ENCODE data around the gene POC1B.

Gene POC1B

GRCh38 chr12:89539426-89540223 is 13.8 kb upstream of the POC1B start:
- no peak for DNase-seq (ENCODE audit: low spot score)

- no peak for DNase-seq (ENCODE audit: low spot score)
These were observed 13.1 kb upstream of the POC1B start for GRCh38 chr12:89538897-89539296.

- DNase-seq (ENCODE audit: low spot score): no peak
These were observed 11.5 kb upstream of the POC1B start for GRCh38 chr12:89537389-89537788.

- DNase-seq (ENCODE audit: low spot score): peak; percentile 55
These were observed 3.9 kb upstream of the POC1B start for GRCh38 chr12:89529738-89530137.

- no peak for DNase-seq (ENCODE audit: low spot score)
These were observed 2.6 kb upstream of the POC1B start for GRCh38 chr12:89528434-89528833.

- peak; percentile 32 for DNase-seq (ENCODE audit: low spot score)
These were observed 483 bp downstream of the POC1B start for GRCh38 chr12:89525305-89525823.

GRCh38 chr12:89524541-89525304 is 1.1 kb downstream of the POC1B start, which contains the start of gene GALNT4:
Gene GALNT4, minus strand, starts transcription at chr12:89524796. Its CDS starts 247 bp downstream, at chr12:89524549.
- DNase-seq (ENCODE audit: low spot score): peak; percentile 96

GRCh38 chr12:89523843-89524540 is 1.9 kb downstream of the POC1B start:
- DNase-seq (ENCODE audit: low spot score): no peak

GRCh38 chr12:89523393-89523792 is 2.5 kb downstream of the POC1B start:
- no peak for DNase-seq (ENCODE audit: low spot score)

- no peak for DNase-seq (ENCODE audit: low spot score)
These were observed 4.3 kb downstream of the POC1B start for GRCh38 chr12:89521364-89522223.

GRCh38 chr12:89517720-89518119 is 8.1 kb downstream of the POC1B start:
- no peak for DNase-seq (ENCODE audit: low spot score)

GRCh38 chr12:89516633-89517032 is 9.2 kb downstream of the POC1B start:
- DNase-seq (ENCODE audit: low spot score): no peak

- no peak for DNase-seq (ENCODE audit: low spot score)
These were observed 11.1 kb downstream of the POC1B start for GRCh38 chr12:89514751-89515150.

GRCh38 chr12:89513544-89513943 is 12.3 kb downstream of the POC1B start:
- DNase-seq (ENCODE audit: low spot score): no peak

- no peak for DNase-seq (ENCODE audit: low spot score)
These were observed 18.6 kb downstream of the POC1B start for GRCh38 chr12:89507015-89507824.

- no peak for DNase-seq (ENCODE audit: low spot score)
These were observed 19.8 kb downstream of the POC1B start for GRCh38 chr12:89506050-89506449.

GRCh38 chr12:89504560-89505346 is 21.1 kb downstream of the POC1B start:
- DNase-seq (ENCODE audit: low spot score): no peak

- DNase-seq (ENCODE audit: low spot score): no peak
These were observed 24.1 kb downstream of the POC1B start for GRCh38 chr12:89501793-89502192.

GRCh38 chr12:89499857-89500256 is 26.0 kb downstream of the POC1B start:
- DNase-seq (ENCODE audit: low spot score): no peak

- DNase-seq (ENCODE audit: low spot score): no peak
These were observed 28.4 kb downstream of the POC1B start for GRCh38 chr12:89497467-89497866.
